ENCODE measurements around the gene TMEM214. TPM values are rescaled to one million over a fixed set of nuclear protein-coding genes. Genes with fewer than 3 reads are reported as not detected.

Gene TMEM214
- total RNA-seq, 1 experiment from 2014 or later = 55.3 TPM

- Mint-ChIP-seq H3K4me3 (peak overlapping the region in 1 of 2 experiments; percentile 44; a peak in 1 of 5 replicates), H3K27ac (peak overlapping the region in 1 of 3 experiments; percentile 22; a peak in 1 of 7 replicates), H3K27me3 (ENCODE audit: low read depth) (no peaks in the 10 kb centered on the region), H3K9me3 (no peaks in the 10 kb centered on the region), H3K4me1 (peaks cover 5 to 9% of the 10 kb centered on the region in 2 experiments), H3K36me3 (ENCODE audit: insufficient read depth in 1 of 3, low read depth in 3 of 3) (peaks cover 24 to 85% (median 79%) of the 10 kb centered on the region in 3 experiments)
- Histone ChIP-seq H3K79me1 (ENCODE audit: insufficient read depth, low read depth, low read length, poor library complexity, severe bottlenecking) (no peaks in the 10 kb centered on the region), H2BK15ac (ENCODE audit: low read depth, low read length) (no peak overlapping the region), H3K4ac (ENCODE audit: low read depth, low read length) (no peak overlapping the region), H3K14ac (ENCODE audit: insufficient read depth, low read length) (no peak overlapping the region), H3T11ph (ENCODE audit: low read length) (no peak overlapping the region), H4K5ac (ENCODE audit: insufficient read length, low read depth, low read length) (no peak overlapping the region), H3K4me2 (ENCODE audit: insufficient read depth, insufficient read length, low read length) (no peak overlapping the region), H2BK5ac (ENCODE audit: insufficient read length, low read length) (no peak overlapping the region), H3K27me3 (ENCODE audit: insufficient read depth, low read length) (no peaks in the 10 kb centered on the region), H2BK20ac (ENCODE audit: low read depth, low read length, poor library complexity, severe bottlenecking) (no peak overlapping the region), H3K9me3 (ENCODE audit: control insufficient read depth, low read depth, low read length) (no peaks in the 10 kb centered on the region), H2BK120ac (ENCODE audit: low read depth, low read length, poor library complexity, severe bottlenecking) (no peak overlapping the region), H3K23me2 (ENCODE audit: insufficient read length, low read depth, low read length, poor library complexity, severe bottlenecking) (no peaks in the 10 kb centered on the region), H3K23ac (ENCODE audit: insufficient read length, low read depth, low read length) (no peak overlapping the region), H2AFZ (ENCODE audit: low read length) (no peak overlapping the region), H3K27ac (ENCODE audit: insufficient read length, low read depth, low read length) (no peak overlapping the region), H2BK12ac (ENCODE audit: insufficient read length, low read depth, low read length) (no peak overlapping the region), H4K20me1 (ENCODE audit: control insufficient read depth, insufficient read depth, insufficient read length) (peaks cover 3% of the 10 kb centered on the region), H3K56ac (ENCODE audit: insufficient read length, low read depth, low read length) (no peak overlapping the region), H4K8ac (replicated peaks; ENCODE audit: insufficient read length, low read depth, low read length) (no peak overlapping the region), H3K4me1 (ENCODE audit: insufficient read depth, low read length) (no peaks in the 10 kb centered on the region), H3K18ac (ENCODE audit: insufficient read length, low read depth, low read length) (no peak overlapping the region), H3K9ac (ENCODE audit: extremely low read depth, insufficient read length, low read length) (no peak overlapping the region), H2AK5ac (ENCODE audit: insufficient read length, low read length) (no peak overlapping the region), H3K79me2 (ENCODE audit: insufficient read depth, low read length) (no peaks in the 10 kb centered on the region), H4K91ac (ENCODE audit: insufficient read length, low read depth, low read length) (no peak overlapping the region)
- WGBS (ENCODE audit: extremely low coverage, insufficient read length, low lambda C conversion rate) = no CpG with 5 or more reads among the region's 17 CpGs
- no peak for DNase-seq
- no peak for TF ChIP-seq CTCF (conservative IDR thresholded peaks at IDR 0.05)
Measured at GRCh38 chr2:27038631-27039339, 6.0 kb downstream of the TMEM214 start.
